ENCODE data around the gene TRIM17.

TRIM17 gene

DNA sequence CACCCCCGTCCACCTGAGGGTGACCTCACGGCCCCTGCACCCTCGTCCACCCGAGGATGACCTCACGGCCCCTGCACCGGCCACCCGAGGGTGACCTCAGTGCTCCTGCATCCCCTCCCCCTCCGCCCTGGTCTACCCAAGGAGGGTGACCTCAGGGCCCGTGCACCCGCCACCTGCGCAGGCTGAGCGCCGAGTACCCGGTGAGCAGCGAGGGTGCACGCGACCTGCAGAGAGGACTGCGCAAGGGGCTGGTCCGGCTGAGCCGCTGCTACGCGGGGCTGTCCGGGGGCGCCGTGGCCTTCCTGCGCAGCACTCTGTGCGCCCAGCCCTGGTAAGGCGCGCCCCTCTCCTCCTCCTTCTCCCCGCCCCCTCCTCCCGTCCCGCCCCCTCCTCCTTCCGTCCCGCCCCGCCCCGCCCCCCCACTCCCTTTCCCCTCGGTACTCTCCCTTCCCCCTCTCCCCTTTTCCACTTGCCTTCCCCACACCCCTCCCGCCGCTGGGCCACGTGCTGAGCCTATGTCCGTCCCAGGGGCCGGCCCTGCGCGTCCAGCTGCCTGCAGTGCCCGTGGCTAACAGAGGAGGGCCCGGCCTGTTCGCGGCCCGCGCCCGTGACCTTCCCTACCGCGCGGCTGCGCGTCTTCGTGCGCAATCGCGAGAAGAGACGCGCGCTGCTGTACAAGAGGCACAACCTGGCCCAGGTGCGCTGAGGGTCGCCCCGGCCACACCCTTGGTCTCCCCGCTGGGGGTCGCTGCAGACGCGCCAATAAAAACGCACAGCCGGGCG lies 38.4 kb downstream of the TRIM17 start:
- DNase-seq: peak; percentile 70

DNA sequence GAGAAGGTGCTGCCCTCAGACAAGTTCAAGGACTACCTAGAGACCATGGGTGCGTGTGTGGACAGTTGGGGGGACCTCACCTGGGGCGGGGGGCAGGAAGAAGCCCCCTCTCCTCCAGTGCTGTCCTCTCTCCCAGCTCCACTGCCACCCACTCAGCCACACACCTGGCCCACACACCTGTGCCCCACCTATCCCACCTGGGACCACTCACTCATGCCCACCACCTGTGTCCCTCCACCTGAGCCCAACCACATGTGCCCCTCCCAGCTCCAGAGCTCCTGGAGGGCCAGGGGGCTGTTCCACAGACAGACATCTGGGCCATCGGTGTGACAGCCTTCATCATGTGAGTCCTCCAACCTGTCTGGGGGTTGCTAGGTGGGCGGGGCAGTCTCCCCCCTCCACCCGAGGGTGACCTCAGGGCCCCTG lies 39.0 kb downstream of the TRIM17 start:
- DNase-seq: no peak

DNA sequence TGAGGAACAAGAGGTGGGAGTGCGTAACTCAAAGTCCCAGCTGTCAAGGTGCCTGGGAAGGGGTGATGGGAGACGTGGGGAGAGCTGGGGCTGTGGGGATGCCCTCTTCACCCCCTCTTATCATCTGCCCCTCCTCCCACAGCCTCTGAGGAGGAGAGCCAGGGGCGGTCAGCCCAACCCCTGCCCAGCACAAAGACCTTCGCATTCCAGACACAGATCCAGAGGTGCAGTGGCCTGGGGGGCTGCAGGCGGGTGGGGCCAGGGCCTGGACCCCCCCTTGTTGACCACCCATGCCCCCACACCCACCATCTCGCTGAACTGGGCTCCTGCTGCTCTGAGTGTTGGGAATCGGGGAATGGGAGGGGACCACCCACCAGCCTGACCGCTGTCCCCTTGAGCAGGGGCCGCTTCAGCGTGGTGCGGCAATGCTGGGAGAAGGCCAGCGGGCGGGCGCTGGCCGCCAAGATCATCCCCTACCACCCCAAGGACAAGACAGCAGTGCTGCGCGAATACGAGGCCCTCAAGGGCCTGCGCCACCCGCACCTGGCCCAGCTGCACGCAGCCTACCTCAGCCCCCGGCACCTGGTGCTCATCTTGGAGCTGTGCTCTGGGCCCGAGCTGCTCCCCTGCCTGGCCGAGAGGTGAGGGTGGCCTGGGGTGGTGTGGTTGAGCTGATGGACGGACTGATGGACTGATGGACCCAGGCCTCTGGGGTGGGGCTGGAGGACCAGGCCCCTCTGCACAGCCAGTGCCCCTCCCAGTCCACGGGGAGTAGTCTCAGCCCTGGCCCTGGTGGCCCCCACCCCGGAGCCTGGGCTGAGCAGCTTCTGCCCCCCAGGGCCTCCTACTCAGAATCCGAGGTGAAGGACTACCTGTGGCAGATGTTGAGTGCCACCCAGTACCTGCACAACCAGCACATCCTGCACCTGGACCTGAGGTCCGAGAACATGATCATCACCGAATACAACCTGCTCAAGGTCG lies 39.7 kb downstream of the TRIM17 start:
- DNase-seq: no peak

DNA sequence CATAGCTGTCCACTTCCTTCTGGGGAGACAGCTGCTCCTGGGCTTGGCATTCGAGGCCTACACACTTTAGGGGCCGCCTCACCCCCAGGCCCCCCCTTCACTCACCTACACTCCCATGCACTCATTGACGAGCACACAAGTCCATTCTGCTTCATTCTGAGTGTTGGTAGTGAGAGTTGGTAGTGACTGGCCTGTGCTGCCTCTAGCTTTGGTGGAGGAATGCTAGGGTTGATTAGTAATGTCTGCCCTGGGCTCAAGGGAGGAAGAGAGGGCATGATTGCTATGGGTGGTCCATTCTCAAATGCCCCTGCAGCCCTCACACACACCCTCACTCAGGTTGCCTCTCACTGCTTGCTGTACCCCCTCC lies 40.4 kb downstream of the TRIM17 start:
- DNase-seq: peak; percentile 32

DNA sequence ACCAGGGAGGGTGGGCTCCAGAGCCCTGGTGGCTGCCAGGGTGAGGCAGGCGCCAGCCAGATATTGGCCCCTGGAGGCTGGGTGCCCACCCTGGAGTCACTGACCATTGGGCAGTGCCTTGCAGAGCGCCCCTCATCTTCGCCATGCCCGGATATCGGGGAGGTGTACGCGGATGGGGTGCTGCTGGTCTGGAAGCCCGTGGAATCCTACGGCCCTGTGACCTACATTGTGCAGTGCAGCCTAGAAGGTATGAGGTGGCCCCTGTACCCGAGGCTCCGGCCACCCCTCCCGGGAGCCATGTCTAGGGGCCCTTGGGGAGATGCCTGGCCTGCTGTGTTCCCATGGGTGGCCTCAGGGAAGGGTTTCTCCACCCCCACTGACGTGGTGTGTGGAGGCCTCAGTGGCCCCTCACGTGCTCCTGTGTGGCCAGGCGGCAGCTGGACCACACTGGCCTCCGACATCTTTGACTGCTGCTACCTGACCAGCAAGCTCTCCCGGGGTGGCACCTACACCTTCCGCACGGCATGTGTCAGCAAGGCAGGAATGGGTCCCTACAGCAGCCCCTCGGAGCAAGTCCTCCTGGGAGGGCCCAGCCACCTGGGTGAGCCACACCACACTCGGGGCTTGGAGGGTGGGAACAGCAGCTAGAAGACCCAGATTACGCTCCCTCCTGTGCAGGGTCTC lies 40.9 kb downstream of the TRIM17 start:
- DNase-seq: no peak

DNA sequence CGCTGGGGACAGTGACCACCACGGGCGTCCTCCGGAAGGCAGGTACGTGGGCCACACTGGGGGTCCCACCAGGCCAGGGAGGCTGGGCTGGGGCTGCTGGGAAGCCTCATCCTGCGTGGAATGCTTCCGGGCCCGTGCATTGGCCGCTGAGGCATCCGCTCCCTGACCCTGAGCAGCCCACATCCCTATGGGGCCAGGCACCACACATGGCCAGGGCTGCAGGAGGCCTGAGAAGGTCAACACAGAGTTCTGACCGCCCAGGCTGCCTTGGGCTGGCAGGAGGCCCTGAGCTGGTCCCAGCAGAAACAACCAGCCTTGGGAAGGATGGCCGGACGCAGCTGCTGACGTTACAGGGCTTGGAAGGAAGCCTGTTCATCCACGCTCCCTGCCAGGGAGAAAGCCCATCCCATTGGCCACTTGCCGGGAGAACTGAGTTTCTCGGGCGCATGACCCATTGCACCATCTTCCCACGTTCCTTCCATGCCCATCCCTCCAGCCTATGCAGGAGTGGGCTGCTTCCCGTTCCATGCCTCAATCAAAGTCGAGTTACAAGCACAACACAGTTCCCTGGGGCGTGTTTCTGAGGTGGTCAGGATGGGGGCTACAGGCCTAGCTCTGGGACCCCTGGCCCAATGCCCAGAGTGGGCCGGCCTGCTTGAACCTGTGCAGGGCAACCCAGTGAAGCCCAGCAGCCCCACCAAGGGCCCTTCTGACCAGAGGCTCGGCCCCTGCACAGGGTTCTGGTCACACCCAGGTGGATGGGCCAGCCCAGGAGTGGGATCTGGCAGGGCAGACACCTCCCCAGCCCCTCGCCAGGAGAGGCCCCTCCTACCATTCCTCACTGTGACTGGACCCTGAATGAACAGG lies 41.7 kb downstream of the TRIM17 start:
- no peak for DNase-seq

DNA sequence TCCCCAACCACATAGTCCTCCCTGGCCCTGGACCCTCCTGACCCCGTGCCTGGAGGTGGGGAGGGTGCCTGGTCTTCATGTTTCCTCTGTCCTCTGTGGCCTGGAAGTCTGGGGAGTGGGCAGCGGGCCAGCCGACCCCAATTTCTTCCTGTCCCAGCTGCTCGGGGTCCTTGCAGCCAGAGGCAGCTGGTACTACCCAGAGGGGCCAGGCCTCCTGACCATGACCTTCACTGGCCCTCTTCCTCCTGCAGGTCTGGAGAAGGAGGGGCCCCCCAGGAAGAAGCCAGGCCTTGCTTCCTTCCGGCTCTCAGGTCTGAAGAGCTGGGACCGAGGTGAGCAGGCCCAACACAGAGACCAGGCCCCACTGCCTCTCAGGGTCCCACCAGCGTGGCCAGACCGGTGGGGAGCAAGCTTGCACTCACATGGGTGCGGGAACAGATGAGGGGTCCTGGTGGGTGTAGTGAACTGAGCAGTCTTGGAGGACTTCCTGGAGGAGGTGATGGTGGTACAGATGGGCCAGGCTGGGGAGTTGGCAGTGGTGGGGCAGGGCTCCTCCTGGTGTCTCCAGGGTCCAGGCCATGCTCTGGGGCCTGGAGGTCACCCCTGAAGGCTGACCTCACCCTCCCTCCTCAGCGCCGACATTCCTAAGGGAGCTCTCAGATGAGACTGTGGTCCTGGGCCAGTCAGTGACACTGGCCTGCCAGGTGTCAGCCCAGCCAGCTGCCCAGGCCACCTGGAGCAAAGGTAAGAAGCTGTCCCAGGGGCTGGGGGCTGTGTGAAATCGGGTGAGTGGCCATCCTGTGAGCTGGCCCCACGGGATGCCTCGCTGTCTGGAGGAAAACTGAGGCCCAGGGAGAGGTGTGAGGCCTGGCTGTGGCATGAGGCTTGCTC lies 42.7 kb downstream of the TRIM17 start:
- no peak for DNase-seq

DNA sequence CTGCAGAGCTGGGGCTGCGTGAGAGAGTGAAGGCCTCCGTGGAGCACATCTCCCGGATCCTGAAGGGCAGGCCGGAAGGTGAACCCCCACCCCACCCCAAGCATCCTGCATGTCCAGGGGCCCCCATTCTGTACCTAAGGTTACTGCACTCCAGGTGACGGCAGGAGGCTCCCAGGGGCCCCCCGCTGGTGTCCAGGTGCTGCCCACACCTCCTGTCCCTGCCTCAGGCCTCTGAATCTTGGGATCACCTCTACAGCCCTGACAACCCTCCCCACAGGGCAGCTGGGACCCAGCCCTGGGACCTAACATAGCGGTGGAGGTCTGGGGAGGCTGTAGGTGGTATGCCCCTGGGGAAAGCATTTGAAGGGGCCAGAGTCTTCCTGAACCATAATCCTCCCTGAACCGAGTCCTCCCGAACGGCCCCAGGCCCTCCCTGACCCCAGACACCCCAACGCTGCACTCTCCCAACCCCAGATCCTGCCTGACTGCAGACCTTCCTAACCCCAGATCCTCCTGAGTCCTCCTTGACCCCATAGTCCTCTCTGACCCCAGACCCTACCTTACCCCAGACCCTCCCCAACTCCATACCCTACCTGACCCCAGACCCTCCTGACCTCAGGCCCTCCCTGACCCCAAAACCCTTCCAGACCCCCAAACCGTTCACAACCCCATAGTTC lies 43.5 kb downstream of the TRIM17 start:
- no peak for DNase-seq

DNA sequence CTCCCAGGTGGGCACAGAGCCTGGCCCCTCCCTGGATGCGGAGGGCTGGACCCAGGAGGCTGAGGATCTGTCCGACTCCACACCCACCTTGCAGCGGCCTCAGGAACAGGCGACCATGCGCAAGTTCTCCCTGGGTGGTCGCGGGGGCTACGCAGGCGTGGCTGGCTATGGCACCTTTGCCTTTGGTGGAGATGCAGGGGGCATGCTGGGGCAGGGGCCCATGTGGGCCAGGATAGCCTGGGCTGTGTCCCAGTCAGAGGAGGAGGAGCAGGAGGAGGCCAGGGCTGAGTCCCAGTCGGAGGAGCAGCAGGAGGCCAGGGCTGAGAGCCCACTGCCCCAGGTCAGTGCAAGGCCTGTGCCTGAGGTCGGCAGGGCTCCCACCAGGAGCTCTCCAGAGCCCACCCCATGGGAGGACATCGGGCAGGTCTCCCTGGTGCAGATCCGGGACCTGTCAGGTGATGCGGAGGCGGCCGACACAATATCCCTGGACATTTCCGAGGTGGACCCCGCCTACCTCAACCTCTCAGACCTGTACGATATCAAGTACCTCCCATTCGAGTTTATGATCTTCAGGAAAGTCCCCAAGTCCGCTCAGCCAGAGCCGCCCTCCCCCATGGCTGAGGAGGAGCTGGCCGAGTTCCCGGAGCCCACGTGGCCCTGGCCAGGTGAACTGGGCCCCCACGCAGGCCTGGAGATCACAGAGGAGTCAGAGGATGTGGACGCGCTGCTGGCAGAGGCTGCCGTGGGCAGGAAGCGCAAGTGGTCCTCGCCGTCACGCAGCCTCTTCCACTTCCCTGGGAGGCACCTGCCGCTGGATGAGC lies 44.3 kb downstream of the TRIM17 start:
- DNase-seq: no peak

DNA sequence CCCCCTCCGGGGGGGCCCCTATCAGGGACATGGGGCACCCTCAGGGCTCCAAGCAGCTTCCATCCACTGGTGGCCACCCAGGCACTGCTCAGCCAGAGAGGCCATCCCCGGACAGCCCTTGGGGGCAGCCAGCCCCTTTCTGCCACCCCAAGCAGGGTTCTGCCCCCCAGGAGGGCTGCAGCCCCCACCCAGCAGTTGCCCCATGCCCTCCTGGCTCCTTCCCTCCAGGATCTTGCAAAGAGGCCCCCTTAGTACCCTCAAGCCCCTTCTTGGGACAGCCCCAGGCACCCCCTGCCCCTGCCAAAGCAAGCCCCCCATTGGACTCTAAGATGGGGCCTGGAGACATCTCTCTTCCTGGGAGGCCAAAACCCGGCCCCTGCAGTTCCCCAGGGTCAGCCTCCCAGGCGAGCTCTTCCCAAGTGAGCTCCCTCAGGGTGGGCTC lies 44.9 kb downstream of the TRIM17 start:
- no peak for DNase-seq

DNA sequence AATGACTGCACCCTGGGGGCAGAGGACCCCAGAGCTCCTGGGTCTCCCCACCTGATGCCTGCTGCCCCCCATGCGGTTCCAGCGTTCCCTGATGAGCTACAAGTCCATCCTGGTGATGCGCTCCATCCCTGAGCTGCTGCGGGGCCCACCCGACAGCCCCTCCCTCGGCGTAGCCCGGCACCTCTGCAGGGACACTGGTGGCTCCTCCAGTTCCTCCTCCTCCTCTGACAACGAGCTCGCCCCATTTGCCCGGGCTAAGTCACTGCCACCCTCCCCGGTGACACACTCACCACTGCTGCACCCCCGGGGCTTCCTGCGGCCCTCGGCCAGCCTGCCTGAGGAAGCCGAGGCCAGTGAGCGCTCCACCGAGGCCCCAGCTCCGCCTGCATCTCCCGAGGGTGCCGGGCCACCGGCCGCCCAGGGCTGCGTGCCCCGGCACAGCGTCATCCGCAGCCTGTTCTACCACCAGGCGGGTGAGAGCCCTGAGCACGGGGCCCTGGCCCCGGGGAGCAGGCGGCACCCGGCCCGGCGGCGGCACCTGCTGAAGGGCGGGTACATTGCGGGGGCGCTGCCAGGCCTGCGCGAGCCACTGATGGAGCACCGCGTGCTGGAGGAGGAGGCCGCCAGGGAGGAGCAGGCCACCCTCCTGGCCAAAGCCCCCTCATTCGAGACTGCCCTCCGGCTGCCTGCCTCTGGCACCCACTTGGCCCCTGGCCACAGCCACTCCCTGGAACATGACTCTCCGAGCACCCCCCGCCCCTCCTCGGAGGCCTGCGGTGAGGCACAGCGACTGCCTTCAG lies 45.5 kb downstream of the TRIM17 start:
- DNase-seq: no peak

DNA sequence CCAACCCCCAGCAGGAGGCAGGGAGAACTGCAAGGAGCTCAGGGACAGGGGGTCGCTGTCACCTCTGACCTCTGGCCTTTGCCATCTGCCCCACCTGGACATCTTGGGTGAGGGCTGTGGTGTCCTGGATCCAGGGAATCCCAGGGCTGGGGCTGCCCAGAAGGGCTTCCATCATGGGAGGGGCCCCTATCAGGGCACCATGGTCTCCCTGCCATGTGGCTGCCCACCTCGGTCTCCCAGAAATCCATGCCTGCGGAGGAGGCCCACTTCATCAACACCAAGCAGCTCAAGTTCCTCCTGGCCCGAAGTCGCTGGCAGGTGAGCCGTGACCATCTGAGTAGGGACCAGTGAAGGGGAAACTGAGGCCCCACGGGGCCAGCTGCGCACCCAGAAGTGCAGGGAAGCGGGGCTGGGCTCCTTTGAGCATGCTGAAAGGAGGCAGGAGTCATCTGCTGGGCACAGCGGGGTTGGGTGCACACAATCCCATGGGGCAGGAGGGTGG lies 46.2 kb downstream of the TRIM17 start:
- no peak for DNase-seq

DNA sequence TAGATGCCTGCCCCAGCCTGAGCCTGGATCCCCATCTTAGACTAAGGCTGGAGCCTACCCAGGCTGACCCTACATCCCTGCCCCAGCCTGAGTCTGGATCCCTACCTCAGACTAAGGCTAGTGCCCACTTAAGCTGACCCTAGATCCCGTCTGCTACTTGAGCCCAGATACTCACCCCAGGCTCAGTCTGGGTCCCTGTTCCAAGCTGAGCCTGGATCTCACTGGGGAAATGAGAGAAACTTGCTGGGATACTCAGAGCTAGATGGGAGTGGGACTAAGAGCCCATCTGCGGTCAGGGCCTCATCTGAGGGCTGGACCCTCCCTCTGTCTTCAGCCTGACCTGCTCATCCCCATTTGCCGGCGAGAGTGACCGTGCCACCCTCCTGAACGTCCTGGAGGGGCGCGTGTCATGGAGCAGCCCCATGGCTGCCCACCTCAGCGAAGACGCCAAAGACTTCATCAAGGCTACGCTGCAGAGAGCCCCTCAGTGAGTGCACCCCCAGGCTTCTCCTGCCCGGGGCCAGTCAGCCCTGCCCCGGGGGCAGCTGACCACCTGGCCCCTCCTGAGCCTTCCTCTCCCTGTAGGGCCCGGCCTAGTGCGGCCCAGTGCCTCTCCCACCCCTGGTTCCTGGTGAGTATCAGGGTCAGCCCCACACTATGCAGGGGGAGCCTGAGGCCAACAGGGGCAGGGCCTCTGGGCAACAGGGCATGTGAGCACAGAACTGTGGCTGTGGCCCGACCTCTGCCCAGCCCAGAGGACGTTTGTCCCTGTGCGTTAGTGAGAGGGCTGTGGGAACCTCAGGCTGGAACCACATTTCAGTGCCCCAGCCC lies 46.8 kb downstream of the TRIM17 start:
- no peak for DNase-seq

DNA sequence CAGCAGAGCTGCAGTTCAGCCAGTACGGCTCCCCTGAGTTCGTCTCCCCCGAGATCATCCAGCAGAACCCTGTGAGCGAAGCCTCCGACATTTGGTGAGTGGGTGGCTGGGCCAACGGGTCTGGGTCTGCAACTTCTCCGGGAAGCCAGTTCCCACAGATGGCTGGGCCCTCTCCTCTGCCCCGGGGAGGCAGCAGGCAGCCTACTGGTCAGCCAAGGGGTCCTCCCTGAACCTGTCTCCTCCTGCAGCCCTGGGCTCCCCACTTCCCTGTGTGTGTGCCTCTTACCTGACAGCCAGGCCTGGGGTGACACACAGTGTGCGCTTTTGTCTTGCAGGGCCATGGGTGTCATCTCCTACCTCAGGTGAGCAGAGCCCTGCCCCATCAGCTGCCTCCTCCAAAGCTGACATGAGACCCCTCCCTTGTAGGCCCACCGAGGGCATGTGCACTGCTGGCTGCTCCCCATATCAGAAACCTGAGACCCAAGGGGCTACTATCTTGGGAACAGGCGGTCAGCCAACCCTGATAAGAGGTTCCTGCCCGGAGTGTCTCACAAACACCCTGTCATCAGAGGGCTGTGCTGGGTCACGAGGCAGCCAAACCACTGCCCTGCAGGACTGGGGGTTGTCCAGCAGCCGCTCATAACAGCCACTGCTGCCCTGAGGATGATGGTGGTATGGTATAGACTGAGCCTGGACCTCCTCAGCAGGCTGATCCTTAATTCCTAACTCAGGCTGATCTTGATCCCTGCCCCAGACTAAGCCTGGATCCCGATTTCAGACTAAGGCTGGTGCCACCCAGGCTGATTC lies 47.7 kb downstream of the TRIM17 start:
- peak; percentile 67 for DNase-seq

DNA sequence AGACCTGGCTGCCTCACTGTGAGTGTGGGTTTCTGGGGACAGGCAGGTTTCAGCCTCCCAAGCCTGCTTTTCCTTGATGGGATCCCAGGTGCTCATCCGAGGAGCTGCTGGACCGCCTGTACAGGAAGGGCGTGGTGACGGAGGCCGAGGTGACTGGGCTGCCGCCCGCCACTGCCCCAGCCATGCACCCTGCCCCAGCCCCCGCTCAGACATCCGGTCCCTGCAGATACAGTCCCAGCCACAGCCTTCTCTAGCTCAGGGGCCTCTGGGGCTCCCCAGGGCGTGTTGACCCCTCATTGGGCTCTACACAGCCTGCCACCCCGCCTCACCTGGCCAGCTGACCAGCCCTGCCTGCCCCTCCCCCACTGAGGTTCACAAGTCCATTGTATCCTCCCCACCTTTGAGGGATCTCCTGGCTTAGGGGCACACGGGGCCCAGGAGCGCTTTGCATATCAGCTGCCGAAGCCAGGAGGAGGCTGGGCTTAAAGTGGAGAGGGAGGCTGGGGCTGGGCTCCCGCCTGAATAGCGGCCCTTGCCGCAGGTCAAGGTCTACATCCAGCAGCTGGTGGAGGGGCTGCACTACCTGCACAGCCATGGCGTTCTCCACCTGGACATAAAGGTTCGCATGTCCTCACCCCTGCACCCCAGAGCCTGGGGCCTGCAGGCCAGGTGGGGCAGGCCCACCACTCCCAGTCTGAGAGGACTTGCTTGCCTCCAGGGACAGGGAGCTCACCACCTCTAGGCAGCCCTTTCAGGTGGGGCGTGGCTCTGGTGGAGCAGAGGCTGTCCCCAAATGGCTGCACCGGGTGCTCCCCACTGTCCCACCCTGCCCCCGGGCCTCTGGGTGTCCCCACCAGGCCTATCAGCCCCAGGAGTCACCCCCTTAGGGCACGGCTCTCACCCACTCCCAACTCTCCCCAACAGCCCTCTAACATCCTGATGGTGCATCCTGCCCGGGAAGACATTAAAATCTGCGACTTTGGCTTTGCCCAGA lies 48.6 kb downstream of the TRIM17 start:
- no peak for DNase-seq
